ENCODE data around the gene MARCHF3. TPM values are rescaled to one million over a fixed set of nuclear protein-coding genes. Genes with fewer than 3 reads are reported as not detected.
A peak's percentile ranks its signal among the peaks of the same experiment; 100 is the strongest.

MARCHF3 gene
- total RNA-seq, 4 donors from 2014 or later: 1.5 to 12.8 (median 6.0) TPM

DNA sequence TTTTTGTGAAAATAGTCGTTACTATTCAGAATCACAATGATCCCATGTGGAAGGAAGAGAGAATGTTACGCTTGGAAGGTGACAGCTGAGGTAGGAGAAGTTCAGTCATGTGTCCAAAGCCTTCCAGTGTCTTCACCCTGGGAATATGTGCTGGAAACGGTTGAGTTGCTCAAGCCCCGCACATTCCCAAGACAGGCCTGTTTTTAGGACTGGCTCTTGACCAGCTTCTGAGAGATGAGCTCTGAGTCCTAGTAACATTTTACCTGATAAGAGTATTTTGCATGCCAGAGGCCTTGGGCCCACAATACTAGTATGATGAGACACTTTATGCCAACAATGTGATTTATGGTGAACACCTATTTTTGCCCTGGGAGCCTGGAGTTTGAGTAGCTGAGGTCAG, 151.7 kb downstream of the MARCHF3 start:
- ATAC-seq: no peak

DNA sequence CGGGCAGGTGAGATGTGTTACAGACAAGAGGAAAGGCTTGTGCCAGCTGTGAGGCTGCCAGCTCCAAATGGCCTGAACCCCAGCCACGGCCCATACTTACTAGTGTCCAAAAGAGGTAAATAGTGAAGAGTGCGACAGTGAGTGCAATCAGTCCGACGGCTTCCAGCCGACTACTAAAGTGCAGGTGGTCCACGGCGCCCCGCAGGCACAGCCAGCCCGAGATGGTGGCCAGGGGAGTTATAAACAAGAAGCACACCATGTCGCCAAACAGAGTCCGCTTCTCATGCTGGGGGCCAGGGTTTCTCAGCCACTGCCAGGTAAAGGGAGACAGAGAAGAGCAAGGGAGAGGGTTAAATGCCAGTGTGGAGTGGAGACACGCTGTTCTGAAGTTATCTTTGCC, 152.3 kb downstream of the MARCHF3 start:
- H3K36me3 ChIP-seq: no peaks in the 10 kb centered on the region
- 75 to 89% methylated on average over 3 to 9 of the region's 13 CpGs for WGBS, 2 donors (ENCODE audit: low coverage in 1 of 2)
- H3K27me3 ChIP-seq: no peaks in the 10 kb centered on the region
- H3K4me3 ChIP-seq: no peak overlapping the region
- no peak for ATAC-seq
- H3K9me3 ChIP-seq: no peaks in the 10 kb centered on the region
- TF ChIP-seq, protein P1, sequence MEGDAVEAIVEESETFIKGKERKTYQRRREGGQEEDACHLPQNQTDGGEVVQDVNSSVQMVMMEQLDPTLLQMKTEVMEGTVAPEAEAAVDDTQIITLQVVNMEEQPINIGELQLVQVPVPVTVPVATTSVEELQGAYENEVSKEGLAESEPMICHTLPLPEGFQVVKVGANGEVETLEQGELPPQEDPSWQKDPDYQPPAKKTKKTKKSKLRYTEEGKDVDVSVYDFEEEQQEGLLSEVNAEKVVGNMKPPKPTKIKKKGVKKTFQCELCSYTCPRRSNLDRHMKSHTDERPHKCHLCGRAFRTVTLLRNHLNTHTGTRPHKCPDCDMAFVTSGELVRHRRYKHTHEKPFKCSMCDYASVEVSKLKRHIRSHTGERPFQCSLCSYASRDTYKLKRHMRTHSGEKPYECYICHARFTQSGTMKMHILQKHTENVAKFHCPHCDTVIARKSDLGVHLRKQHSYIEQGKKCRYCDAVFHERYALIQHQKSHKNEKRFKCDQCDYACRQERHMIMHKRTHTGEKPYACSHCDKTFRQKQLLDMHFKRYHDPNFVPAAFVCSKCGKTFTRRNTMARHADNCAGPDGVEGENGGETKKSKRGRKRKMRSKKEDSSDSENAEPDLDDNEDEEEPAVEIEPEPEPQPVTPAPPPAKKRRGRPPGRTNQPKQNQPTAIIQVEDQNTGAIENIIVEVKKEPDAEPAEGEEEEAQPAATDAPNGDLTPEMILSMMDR (IDR thresholded peaks at IDR 0.05): no peak
- TF ChIP-seq EP300 (IDR thresholded peaks at IDR 0.05): no peak
- no peak for TF ChIP-seq POLR2A (IDR thresholded peaks at IDR 0.05)
- TF ChIP-seq POLR2AphosphoS5 (IDR thresholded peaks at IDR 0.05): no peak
- H3K4me1 ChIP-seq: peaks cover 0 to 9% (median 0%) of the 10 kb centered on the region in 3 donors
- H3K27ac ChIP-seq: no peak overlapping the region

More for the DNA sequence above, 151.7 kb downstream of the MARCHF3 start:
- no peaks in the 10 kb centered on the region for H3K9me3 ChIP-seq
- H3K27ac ChIP-seq: no peak overlapping the region
- no peaks in the 10 kb centered on the region for H3K36me3 ChIP-seq
- no peaks in the 10 kb centered on the region for H3K27me3 ChIP-seq
- peaks cover 0 to 9% (median 0%) of the 10 kb centered on the region in 3 donors for H3K4me1 ChIP-seq
- H3K4me3 ChIP-seq: no peak overlapping the region
- TF ChIP-seq, protein P1 (IDR thresholded peaks at IDR 0.05): no peak
- TF ChIP-seq POLR2AphosphoS5 (IDR thresholded peaks at IDR 0.05) (no peak), EP300 (IDR thresholded peaks at IDR 0.05) (no peak), POLR2A (IDR thresholded peaks at IDR 0.05) (no peak)
- 86 to 100% methylated on average over 1 to 4 of the region's 4 CpGs for WGBS, 2 donors (ENCODE audit: low coverage in 1 of 2)

DNA sequence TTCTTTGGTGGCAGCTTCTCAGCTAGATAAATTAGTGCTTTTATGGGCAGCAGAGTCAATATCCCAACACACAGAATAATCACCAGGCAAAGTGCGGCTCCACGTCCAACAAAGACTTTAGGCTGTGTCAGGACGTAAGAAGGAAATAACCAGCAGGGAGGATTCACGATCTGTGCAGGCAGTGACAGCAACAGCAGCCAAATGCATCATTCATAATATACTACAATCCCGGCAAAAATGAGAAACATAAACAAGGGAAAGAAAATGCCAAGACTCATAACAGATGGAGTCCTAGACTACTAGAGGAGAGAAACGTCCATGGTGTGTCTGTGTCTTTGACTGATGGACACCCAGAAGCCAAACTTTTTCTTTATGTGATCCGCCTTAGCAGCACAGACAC, 152.8 kb downstream of the MARCHF3 start:
- H3K9me3 ChIP-seq: no peaks in the 10 kb centered on the region
- no peak for ATAC-seq
- H3K36me3 ChIP-seq: no peaks in the 10 kb centered on the region
- 32 to 56% methylated on average over 7 of the region's 7 CpGs for WGBS, 2 donors (ENCODE audit: low coverage in 1 of 2)
- no peak overlapping the region for H3K27ac ChIP-seq
- no peak for TF ChIP-seq POLR2AphosphoS5 (IDR thresholded peaks at IDR 0.05)
- TF ChIP-seq EP300 (IDR thresholded peaks at IDR 0.05): no peak
- no peak for TF ChIP-seq POLR2A (IDR thresholded peaks at IDR 0.05)
- H3K27me3 ChIP-seq: no peaks in the 10 kb centered on the region
- H3K4me3 ChIP-seq: no peak overlapping the region
- peaks cover 0 to 9% (median 0%) of the 10 kb centered on the region in 3 donors for H3K4me1 ChIP-seq

DNA sequence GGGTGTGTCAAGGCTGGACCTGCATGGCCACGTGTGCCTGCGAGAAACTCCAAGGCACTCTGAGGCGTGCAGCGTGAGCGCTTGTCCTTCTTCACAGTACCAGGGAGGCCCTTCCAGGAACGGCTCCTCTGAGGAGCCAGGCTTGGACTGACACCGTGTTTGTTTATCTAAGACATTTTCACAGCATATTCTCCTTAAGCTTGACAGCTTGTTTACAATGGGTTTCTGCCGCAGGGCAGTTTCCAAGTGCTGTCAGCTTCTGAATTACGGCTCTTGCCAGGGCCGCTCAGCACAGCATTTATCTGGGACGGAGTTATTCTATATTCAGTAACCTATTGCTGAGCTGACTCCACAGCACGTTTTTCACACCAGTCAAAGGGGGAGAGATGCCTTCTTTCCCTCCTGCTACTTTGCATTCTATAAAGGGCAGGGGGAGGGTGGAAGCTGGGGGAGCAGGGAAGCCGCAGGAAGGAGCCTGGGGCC, 155.0 kb downstream of the MARCHF3 start:
- Histone ChIP-seq H3K4me3 (no peak overlapping the region), H3K4me1 (peaks cover 0 to 9% (median 0%) of the 10 kb centered on the region in 3 donors), H3K9me3 (no peaks in the 10 kb centered on the region), H3K27ac (no peak overlapping the region), H3K36me3 (no peaks in the 10 kb centered on the region), H3K27me3 (peaks cover 15% of the 10 kb centered on the region)
- ATAC-seq: no peak
- TF ChIP-seq POLR2AphosphoS5 (IDR thresholded peaks at IDR 0.05) (peak; percentile 17), EP300 (IDR thresholded peaks at IDR 0.05) (no peak)
- 37 to 53% methylated on average over 3 to 5 of the region's 13 CpGs for WGBS, 2 donors (ENCODE audit: low coverage in 1 of 2)

DNA sequence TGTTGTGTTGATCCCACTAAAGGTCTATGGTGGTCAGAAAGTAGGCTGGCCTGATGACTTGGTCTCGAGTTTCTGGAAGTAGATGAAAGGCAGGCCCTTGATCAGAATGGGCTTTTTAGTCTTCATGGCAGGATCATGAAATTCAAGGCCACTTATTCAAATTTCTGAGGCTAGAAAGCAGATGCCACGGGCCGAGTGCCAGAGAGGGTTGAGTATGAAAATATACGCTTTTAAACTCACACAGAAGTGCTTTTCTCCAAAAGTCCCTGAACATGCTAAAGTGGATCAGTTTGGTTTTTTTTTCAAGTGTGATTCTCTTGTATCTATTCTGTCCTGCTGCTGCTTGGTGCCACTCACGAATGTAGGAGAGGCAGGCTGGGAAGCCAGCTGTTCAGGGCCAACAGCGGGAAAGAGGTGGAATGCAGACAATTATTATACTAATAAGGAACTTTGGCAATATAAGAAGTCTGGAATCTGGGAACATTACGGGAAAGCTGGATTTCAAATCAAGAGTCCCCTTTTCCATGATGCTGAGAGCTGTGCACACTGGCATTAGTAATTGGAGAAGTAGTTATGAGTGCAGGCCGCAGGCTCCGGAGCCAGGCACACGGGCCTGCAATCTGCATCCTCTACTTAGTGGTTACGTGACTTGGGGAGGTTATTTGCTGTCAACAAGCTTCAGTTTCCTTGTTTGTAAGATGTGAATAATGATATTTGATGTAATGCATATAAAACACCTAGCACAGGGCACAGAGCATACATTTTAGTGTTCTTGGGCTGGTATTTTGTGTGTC, 157.6 kb downstream of the MARCHF3 start:
- peaks cover 0 to 17% (median 4%) of the 10 kb centered on the region in 3 donors for H3K4me1 ChIP-seq
- ATAC-seq: no peak
- H3K27ac ChIP-seq: no peak overlapping the region
- H3K9me3 ChIP-seq: no peaks in the 10 kb centered on the region
- no peaks in the 10 kb centered on the region for H3K36me3 ChIP-seq
- 87% methylated on average over 7 to 8 of the region's 11 CpGs for WGBS, 2 donors (ENCODE audit: low coverage in 1 of 2)
- no peak overlapping the region for H3K4me3 ChIP-seq
- TF ChIP-seq EP300 (IDR thresholded peaks at IDR 0.05) (no peak), POLR2A (IDR thresholded peaks at IDR 0.05) (no peak), POLR2AphosphoS5 (IDR thresholded peaks at IDR 0.05) (no peak)
- TF ChIP-seq, protein P1 (IDR thresholded peaks at IDR 0.05): no peak
- H3K27me3 ChIP-seq: peaks cover 29% of the 10 kb centered on the region

DNA sequence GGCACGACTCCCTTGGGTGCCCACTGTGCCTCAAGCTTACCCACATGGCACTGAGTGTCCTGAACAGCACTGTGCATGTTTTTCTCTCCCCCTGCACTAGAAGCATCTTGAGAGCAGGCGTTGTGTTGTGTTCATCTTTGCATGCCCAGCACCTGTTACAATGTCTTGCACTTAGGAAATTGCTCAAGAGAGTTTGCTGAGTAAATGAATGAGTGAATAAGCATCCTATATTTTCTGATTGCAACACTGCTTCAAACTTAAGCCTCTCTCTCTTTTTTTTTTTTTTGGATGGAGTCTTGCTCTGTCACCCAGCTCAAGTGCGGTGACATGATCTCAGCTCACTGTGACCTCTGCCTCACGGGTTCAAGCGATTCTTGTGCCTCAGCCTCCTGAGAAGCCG, 158.9 kb downstream of the MARCHF3 start:
- Histone ChIP-seq H3K4me1 (peaks cover 0 to 17% (median 4%) of the 10 kb centered on the region in 3 donors), H3K36me3 (no peaks in the 10 kb centered on the region), H3K4me3 (no peak overlapping the region), H3K27me3 (peaks cover 39% of the 10 kb centered on the region), H3K27ac (no peak overlapping the region), H3K9me3 (no peaks in the 10 kb centered on the region)
- TF ChIP-seq, protein P1 (IDR thresholded peaks at IDR 0.05): no peak
- no peak for TF ChIP-seq POLR2A (IDR thresholded peaks at IDR 0.05)
- no peak for TF ChIP-seq POLR2AphosphoS5 (IDR thresholded peaks at IDR 0.05)
- TF ChIP-seq EP300 (IDR thresholded peaks at IDR 0.05): no peak
- ATAC-seq: no peak
- 91 to 100% methylated on average over 2 to 6 of the region's 6 CpGs for WGBS, 2 donors (ENCODE audit: low coverage in 1 of 2)

Data from gastroesophageal sphincter (tissue), 4 donors.